ENCODE measurements around the gene VPS37D.
"Not testable (repeated sequence)": the region's sequence is repeated elsewhere in the genome, so short reads cannot be mapped to it uniquely, and the experiment has no call there.

VPS37D gene

GRCh38 chr7:73644688-73645286 is 22.8 kb upstream of the VPS37D start:
- no peak for DNase-seq
- in situ Hi-C loops (cut with HindIII; ENCODE audit: low pct_ligation_motif_present, low pct_unique_long_range_greater_than_20kb, low sequenced_read_pairs): no loop called here

- DNase-seq: no peak
- in situ Hi-C loops (cut with HindIII; ENCODE audit: low pct_ligation_motif_present, low pct_unique_long_range_greater_than_20kb, low sequenced_read_pairs): no loop called here
These were observed 21.9 kb upstream of the VPS37D start for GRCh38 chr7:73645643-73646174.

- in situ Hi-C loops (cut with HindIII; ENCODE audit: low pct_ligation_motif_present, low pct_unique_long_range_greater_than_20kb, low sequenced_read_pairs): no loop called here
- DNase-seq: no peak
These were observed 20.6 kb upstream of the VPS37D start for GRCh38 chr7:73646785-73647724.

GRCh38 chr7:73647725-73648592 is 19.7 kb upstream of the VPS37D start:
- in situ Hi-C loops (cut with HindIII; ENCODE audit: low pct_ligation_motif_present, low pct_unique_long_range_greater_than_20kb, low sequenced_read_pairs): no loop called here
- DNase-seq: peak; percentile 36

- in situ Hi-C loops (cut with HindIII; ENCODE audit: low pct_ligation_motif_present, low pct_unique_long_range_greater_than_20kb, low sequenced_read_pairs): no loop called here
- DNase-seq: no peak
These were observed 18.9 kb upstream of the VPS37D start for GRCh38 chr7:73648593-73649332.

- in situ Hi-C loops (cut with HindIII; ENCODE audit: low pct_ligation_motif_present, low pct_unique_long_range_greater_than_20kb, low sequenced_read_pairs): no loop called here
- no peak for DNase-seq
These were observed 18.1 kb upstream of the VPS37D start for GRCh38 chr7:73649576-73649975.

- in situ Hi-C loops (cut with HindIII; ENCODE audit: low pct_ligation_motif_present, low pct_unique_long_range_greater_than_20kb, low sequenced_read_pairs): no loop called here
These were observed 17.1 kb upstream of the VPS37D start for GRCh38 chr7:73650524-73650923.

GRCh38 chr7:73652541-73652949 is 15.1 kb upstream of the VPS37D start:
- in situ Hi-C loops (cut with HindIII; ENCODE audit: low pct_ligation_motif_present, low pct_unique_long_range_greater_than_20kb, low sequenced_read_pairs): no loop called here
- DNase-seq: no peak

More at GRCh38 chr7:73650524-73650923, 17.1 kb upstream of the VPS37D start:
- DNase-seq: no peak

- in situ Hi-C loops (cut with HindIII; ENCODE audit: low pct_ligation_motif_present, low pct_unique_long_range_greater_than_20kb, low sequenced_read_pairs); DNase-seq: not testable (repeated sequence)
These were observed 12.3 kb upstream of the VPS37D start for GRCh38 chr7:73655309-73655708.

GRCh38 chr7:73659983-73660382 is 7.6 kb upstream of the VPS37D start:
- in situ Hi-C loops (cut with HindIII; ENCODE audit: low pct_ligation_motif_present, low pct_unique_long_range_greater_than_20kb, low sequenced_read_pairs): no loop called here
- DNase-seq: no peak

GRCh38 chr7:73660594-73660993 is 7.0 kb upstream of the VPS37D start:
- DNase-seq; in situ Hi-C loops (cut with HindIII; ENCODE audit: low pct_ligation_motif_present, low pct_unique_long_range_greater_than_20kb, low sequenced_read_pairs): not testable (repeated sequence)

GRCh38 chr7:73663033-73663432 is 4.6 kb upstream of the VPS37D start:
- in situ Hi-C loops (cut with HindIII; ENCODE audit: low pct_ligation_motif_present, low pct_unique_long_range_greater_than_20kb, low sequenced_read_pairs): no loop called here
- no peak for DNase-seq

- DNase-seq: no peak
These were observed 663 bp downstream of the VPS37D start for GRCh38 chr7:73668103-73668885.

GRCh38 chr7:73668886-73669230 is 1.2 kb downstream of the VPS37D start:
- in situ Hi-C loops (cut with HindIII; ENCODE audit: low pct_ligation_motif_present, low pct_unique_long_range_greater_than_20kb, low sequenced_read_pairs): no loop called here
- no peak for DNase-seq

More at GRCh38 chr7:73668103-73668885, 663 bp downstream of the VPS37D start:
- in situ Hi-C loops (cut with HindIII; ENCODE audit: low pct_ligation_motif_present, low pct_unique_long_range_greater_than_20kb, low sequenced_read_pairs): no loop called here

- DNase-seq: no peak
- in situ Hi-C loops (cut with HindIII; ENCODE audit: low pct_ligation_motif_present, low pct_unique_long_range_greater_than_20kb, low sequenced_read_pairs): no loop called here
These were observed 1.7 kb downstream of the VPS37D start for GRCh38 chr7:73669288-73669701.

- DNase-seq: no peak
- in situ Hi-C loops (cut with HindIII; ENCODE audit: low pct_ligation_motif_present, low pct_unique_long_range_greater_than_20kb, low sequenced_read_pairs): no loop called here
These were observed 2.3 kb downstream of the VPS37D start for GRCh38 chr7:73669858-73670385.

GRCh38 chr7:73671322-73671661 is 3.7 kb downstream of the VPS37D start:
- in situ Hi-C loops (cut with HindIII; ENCODE audit: low pct_ligation_motif_present, low pct_unique_long_range_greater_than_20kb, low sequenced_read_pairs): no loop called here
- no peak for DNase-seq
